ENCODE measurements around the gene NEDD4.

DNA sequence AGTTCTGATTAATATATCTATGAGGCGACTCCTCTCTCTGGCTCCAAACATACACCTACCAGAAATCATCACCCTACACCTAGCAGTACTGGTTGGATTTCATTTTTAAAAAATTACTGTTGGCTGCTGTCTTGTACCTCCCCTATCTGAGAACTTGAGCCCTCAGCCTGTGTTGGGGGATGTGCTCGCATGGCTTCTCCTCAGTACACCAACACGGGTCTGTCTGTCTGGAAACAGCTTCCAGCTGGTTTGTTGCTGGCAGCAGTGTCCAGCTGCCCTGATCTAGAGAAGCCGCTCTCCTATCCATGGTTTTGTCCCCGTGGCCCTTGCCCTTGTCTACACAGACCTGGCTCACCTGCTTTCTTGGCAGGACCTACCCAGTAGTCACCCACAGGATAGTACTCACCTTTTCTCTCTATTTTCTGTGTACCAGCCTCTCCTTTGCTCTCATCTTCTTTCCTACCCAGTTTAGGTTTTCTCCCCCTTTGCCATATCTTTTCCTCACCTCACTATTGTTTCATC lies 43.2 kb upstream of the NEDD4 start:
- TF ChIP-seq RAD21 (IDR thresholded peaks at IDR 0.05; ENCODE audit: low read length), result no peak
- TF ChIP-seq POLR2A (IDR thresholded peaks at IDR 0.05; ENCODE audit: low read depth, low read length), result no peak
- no peak for TF ChIP-seq RFX5 (IDR thresholded peaks at IDR 0.05; ENCODE audit: low read depth, low read length)
- no peak for TF ChIP-seq CHD1 (IDR thresholded peaks at IDR 0.05; ENCODE audit: low read depth, low read length)
- TF ChIP-seq CTCF (conservative IDR thresholded peaks at IDR 0.05; ENCODE audit: low read depth, low read length), result no peak

All from IMR-90 (cell line).